SIG-M5 treated with dmso at 0.1 percent for 504 hours (cell line): Measurements from ENCODE around the gene KNSTRN.

Source experiments
- DNase-seq: peaks from one replicate; lab custom pipeline; 2025; ENCODE audit not compliant: unreplicated experiment; lab: John Stamatoyannopoulos, UW

KNSTRN gene

DNA sequence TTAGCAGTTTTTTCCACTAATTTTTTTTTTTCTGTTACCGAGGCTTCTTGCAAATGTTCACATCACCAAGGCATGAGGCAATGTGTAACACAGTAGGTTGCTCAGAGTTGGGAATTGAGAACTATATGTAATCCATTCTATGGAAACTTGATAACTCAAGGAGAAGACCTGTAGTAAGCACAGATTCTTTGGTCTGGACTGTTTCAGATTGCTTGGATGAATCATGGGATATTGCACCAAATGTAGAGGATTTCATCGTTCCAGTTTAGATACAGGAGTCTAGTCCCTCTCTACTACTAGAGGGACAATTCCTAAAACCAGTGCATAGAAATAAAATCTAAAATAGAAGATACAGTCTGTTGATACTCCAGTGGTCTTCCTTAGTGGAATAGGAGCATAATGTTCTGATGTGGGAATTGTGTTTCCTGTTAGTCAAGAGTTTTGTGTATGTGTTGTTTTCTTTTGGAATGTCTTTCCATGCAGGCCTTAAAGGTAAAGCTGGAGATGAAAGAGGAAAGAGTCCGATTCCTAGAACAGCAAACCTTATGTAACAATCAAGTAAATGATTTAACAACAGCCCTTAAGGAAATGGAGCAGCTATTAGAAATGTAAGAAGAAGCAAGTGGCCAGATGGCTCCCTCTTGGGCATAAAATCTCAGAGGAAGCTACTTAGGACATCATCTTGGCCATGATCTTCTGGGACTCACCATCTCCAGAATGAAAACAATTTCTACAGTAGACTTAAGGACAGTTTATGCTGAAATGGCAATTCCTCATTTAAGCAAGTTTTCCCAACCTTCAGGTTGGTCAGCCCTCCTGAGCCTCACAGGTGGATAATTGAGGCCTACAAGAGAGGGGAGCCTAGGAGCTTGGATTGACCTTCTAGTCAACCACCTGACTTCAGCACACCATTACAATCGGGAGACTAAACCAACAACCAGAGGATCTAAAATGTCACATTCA is 10.7 kb downstream of the KNSTRN start:
- no peak for DNase-seq

DNA sequence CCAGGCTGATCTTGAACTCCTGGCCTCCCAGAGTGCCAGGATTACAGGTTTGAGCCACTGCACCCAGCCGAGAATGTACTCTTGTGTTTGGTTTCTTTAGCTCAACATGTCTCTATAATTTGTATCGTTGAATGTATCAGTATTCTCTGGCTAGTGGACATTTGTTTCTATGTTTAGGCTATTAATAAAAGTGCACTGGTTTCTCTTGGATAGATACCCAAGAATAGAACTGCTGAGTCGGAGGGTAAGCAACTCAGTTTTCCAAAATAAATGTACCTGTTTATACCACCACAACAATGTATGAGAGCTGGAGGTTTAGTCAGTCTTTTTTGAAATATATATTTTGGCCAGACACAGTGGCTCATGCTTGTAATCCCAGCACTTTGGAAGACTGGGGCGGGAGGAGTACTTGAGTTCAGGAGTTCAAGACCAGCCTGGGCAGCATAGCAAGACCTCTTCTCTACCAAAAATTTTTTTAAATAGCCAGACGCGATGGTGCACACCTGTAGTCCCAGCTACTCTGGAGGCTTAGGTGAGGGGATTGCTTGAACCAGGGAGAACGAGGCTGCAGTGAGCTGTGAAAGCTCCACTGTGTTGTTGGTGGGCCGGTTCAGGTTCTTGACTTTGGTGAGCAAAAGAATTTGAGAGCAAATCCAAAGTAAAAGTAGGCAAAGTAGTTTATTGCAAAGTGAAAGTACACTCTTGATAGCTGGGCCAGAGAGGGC is 15.3 kb downstream of the KNSTRN start:
- no peak for DNase-seq

DNA sequence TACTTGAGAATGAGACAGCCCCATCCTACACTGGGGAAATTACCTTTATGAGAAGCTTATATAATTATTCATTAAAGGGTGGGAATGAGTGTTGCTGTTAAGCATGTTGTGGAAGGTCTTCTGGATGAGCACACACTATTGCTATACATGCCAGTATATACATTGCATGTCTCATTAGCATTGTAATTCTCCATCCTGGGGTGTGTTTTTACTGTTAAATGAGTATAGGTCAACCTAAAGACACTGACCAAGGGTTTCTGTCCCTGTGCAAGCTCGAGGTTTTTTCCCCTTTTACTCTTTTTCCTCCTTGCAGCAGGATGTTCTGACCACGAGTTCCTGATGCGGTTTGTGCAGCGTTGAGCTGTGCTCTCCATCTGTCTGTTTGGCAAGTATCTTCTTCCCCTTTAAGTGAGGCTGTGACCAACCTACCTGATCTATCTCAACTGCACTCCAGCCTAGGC is 15.9 kb downstream of the KNSTRN start:
- DNase-seq, result peak; percentile 91

DNA sequence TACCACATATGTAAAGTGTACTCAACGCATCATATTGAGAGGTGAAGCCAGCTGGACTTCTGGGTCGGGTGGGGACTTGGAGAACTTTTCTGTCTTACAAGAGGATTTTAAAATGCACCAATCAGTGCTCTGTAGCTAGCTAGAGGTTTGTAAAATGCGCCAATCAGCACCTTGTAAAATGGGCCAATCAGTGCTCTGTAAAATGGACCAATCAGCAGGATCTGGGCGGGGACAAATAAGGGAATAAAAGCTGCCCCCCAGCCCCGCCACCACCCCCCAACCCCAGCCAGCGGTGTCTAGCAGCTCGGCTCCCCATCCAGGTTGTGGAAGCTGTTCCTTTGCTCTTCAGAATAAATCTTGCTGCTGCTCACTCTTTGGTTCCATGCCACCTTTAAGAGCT is 16.8 kb downstream of the KNSTRN start:
- no peak for DNase-seq

- peak; percentile 95 for DNase-seq
Measured at GRCh38 chr15:40405501-40406381, 23.2 kb downstream of the KNSTRN start, which contains the start of gene IVD. Gene IVD (plus strand): TSS chr15:40405795. CDS start chr15:40405828, 33 bp downstream.

DNA sequence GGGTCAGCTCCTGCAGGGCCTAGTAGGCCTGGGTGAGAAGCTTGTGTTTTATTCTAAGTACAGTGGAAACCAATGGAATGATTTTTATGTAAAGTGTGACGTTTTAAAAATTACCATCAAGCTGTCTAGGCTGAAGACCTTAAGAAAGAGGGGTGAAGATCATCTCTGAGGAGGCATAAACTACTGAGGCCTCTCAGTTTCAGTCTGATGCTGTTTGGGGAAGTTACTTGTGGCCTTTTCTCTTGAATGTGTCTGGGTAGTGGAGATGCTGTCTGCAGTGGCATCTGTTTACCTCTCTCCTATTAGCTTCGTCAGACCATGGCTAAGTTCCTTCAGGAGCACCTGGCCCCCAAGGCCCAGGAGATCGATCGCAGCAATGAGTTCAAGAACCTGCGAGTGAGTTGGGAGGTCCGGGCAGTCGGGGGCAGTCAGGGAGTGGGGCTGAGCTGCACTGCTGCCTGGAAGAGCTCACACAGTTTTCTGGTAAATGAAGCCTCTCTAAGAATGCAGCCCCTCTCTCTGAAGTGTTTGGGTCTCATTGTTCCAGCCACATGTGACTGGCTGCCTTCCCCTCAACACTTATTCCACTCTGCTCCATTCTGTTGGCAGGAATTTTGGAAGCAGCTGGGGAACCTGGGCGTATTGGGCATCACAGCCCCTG is 24.9 kb downstream of the KNSTRN start:
- peak; percentile 61 for DNase-seq

DNA sequence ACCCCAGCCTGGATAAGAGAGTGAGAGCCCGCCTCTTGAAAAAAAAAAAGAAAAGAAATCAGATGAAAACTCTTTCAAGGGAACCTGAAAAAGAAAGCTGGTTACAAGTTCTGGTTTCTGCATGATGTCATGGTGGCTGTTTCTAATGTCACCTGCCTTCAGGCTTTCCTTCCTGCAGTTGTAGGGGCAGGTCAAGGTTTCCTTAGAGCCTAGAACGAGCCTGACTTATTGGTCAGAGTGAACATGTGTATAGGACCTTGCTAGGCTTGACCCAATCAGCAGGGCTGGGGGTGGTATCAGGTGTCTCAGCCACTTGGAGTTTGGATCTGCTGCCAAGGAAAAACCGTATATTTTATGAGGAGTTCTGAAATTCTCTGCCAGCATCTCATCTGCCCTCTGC is 26.8 kb downstream of the KNSTRN start:
- no peak for DNase-seq

- no peak for DNase-seq
Measured at GRCh38 chr15:40410476-40410875, 28.0 kb downstream of the KNSTRN start.

DNA sequence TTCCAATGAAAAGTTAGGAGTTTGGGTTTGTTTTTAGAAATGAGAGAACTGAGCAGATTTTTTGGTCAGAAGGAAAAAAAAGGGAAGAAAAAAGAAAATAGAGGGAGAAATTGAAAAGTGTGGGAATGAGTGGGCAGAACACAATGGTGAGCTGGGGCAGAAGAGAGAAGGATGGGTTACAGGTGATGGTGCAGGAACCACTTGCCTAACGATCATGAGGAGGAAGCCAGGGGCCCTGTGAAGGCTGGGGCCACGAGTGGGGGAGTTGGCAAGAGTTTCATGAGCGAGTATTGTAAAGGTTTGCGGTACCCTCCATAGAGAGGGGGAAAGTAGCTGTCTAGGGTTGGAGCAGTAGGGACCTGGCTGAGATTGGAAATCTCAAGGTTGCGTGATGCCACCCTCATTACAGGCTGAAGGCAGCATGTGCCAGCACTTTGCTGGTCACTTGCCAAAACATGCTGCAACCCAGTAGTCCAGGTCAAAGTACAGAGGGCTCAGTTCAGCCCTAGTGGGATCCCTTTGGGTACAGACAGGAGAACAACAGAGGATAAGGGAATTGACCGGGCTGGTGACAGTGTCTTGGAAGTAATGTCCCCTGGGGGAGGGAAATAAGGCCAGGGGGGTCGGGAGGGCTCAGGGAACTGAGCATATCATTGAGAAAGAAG is 29.7 kb downstream of the KNSTRN start:
- DNase-seq, result no peak

DNA sequence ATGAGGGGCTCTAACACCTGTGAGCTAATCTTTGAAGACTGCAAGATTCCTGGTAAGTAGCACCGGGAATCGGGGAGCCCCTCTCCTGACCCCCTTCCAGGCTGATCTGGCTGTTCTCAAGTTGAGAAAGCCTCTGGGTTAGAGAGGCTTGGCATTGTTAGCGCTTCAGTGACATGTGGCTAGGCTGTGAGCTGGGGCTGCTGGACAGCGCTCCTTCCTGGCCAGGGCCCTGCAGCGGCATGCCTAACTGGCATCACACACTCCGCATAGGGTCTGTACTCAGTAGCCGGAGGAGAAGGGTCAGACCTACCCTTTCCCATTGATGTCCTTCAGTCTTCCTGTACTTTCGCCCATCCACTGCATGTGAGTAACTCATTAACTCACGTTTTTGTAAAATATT is 30.5 kb downstream of the KNSTRN start:
- no peak for DNase-seq

GRCh38 chr15:40414816-40415215 is 32.3 kb downstream of the KNSTRN start:
- DNase-seq, result no peak

GRCh38 chr15:40415226-40415625 is 32.7 kb downstream of the KNSTRN start:
- DNase-seq, result no peak

DNA sequence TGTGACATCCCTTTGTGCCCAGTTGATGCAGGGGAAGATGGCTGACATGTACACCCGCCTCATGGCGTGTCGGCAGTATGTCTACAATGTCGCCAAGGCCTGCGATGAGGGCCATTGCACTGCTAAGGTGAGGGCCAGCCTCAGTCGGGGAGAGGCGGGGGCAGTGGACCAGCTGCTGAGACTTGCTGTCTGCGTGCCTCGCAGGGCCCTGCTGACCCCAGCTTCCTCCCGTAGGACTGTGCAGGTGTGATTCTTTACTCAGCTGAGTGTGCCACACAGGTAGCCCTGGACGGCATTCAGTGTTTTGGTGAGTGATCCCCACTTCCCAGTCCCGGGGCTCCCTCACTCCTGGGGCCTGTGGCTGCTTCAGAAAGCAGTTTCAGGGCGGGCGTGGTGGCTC is 33.5 kb downstream of the KNSTRN start:
- DNase-seq, result no peak

GRCh38 chr15:40418126-40418525 is 35.6 kb downstream of the KNSTRN start:
- DNase-seq, result no peak

- DNase-seq, result no peak
Measured at GRCh38 chr15:40420071-40420713, 37.7 kb downstream of the KNSTRN start.

DNA sequence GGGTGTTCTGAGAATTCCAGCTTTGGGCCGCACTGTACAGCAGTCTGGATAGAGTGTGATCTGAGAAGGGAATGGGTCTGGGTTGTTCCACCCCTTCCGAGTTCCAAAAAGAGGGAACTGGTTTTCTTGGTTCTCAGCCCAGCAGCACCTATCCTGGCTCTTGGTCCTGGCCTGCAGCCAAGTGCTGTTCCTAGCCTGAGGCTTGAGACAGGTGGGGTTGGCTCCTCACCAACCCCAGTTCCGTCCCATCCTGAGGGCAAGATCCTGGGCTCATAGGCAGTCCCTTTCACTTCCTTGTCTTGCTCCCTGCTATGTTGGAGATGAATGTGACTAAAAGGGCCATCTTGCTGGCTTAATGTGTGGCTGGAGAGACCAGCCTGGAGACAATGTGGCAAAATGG is 38.3 kb downstream of the KNSTRN start:
- DNase-seq, result peak; percentile 46

DNA sequence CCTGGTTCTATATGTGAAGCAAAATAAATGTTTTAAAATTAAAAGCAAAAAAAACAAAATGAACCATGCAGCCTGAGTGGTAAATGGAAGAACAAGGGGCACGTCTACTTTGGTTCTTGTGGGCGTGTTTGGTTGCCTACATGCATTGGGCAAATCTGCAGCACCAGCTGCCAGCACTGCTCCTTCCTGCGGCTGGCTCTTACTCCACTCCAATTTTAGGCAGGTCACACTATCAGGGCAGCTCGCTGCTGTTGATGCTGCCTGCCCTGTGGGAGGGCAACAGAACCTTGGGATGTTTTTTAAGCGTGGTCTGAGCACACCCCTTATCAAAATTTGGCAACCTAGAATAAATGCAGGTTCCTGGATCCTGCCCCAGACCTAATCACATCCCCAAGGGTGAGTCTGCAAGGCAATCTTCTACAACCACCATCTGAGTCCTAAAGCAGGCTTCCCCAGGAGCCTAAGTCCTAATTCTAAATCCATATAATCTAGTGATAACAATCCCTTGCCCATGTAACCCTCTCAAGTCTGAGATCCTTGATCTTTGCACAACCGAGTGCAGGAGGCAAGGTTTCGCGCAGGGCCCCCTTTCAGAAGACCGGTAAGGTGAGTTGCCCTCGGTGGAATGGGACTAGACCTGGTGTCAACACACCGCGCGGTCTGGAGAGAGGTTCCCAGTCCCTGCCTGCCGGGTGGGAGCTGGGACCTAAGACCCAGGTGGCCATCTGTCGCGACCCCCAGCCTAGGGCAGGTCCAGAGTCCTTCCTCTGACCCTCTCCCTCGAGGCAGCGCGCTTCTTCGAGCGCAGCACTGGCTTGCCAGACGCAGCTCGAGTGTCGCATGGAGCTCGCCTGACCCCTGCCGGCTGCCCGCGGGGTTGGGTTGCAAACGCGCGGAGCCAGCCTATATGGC is 39.0 kb downstream of the KNSTRN start:
- peak; percentile 67 for DNase-seq

DNA sequence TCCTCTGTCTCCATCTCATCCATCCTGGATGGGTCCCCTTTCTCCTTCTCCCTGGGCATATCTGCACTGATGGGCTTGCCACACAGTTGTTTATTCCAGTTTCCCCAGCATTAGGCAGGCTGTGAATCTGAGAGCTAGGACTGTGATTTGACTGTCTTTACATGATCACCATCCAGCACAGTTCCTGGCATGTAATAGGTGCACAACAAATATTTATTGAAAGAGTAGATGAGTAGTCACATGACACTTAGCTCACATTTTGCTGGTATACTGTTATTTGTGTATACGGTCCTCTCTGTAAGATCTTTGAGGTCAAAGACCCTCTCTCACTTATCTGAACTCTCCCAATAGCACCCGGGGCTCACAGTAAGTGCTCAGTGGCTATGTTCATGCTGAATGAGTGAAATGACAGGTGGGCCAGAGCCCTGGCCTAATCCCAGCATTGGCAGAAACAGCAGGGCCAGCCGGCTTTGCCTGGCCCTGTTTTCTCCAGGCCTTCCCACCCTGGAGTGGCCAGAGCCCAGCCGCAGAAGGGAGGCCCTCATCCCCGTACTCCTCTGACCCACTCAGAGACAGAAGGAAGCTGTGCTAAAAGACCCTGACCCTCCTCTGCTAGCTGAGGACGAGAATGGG is 42.1 kb downstream of the KNSTRN start:
- no peak for DNase-seq
